GM19023 (cell line): ENCODE results near the gene SLC25A42.
A peak's percentile ranks its signal among the peaks of the same experiment; 100 is the strongest.

Experiments used
- ATAC-seq: cut with Tn5 transposase; IDR thresholded peaks from one replicate; pipeline ENCODE4 v1.9.1; 2021; ENCODE audit warnings: mild to moderate bottlenecking, moderate library complexity; ENCODE audit not compliant: unreplicated experiment

The SLC25A42 gene

GRCh38 chr19:19050731-19051130, 13.1 kb upstream of the SLC25A42 start:
- ATAC-seq: no peak

GRCh38 chr19:19051478-19052213, 12.1 kb upstream of the SLC25A42 start:
- no peak for ATAC-seq

GRCh38 chr19:19052921-19053320, 10.9 kb upstream of the SLC25A42 start:
- no peak for ATAC-seq

- no peak for ATAC-seq
Measured at GRCh38 chr19:19053508-19054314, 10.1 kb upstream of the SLC25A42 start.

GRCh38 chr19:19054315-19054938, 9.4 kb upstream of the SLC25A42 start:
- no peak for ATAC-seq

GRCh38 chr19:19054939-19055440, 8.8 kb upstream of the SLC25A42 start:
- no peak for ATAC-seq

GRCh38 chr19:19055701-19056100, 8.1 kb upstream of the SLC25A42 start:
- ATAC-seq: no peak

- ATAC-seq: no peak
Measured at GRCh38 chr19:19056636-19057275, 7.0 kb upstream of the SLC25A42 start.

GRCh38 chr19:19057317-19057716, 6.5 kb upstream of the SLC25A42 start:
- no peak for ATAC-seq

- ATAC-seq: no peak
Measured at GRCh38 chr19:19057720-19058119, 6.1 kb upstream of the SLC25A42 start.

GRCh38 chr19:19059018-19059836, 4.6 kb upstream of the SLC25A42 start:
- ATAC-seq: no peak

GRCh38 chr19:19059837-19060611, 3.8 kb upstream of the SLC25A42 start:
- no peak for ATAC-seq

GRCh38 chr19:19061506-19061905, 2.3 kb upstream of the SLC25A42 start:
- ATAC-seq: no peak

- no peak for ATAC-seq
Measured at GRCh38 chr19:19062454-19063182, 1.2 kb upstream of the SLC25A42 start.

- ATAC-seq: peak; percentile 9
Measured at GRCh38 chr19:19064098-19064722, 416 bp downstream of the SLC25A42 start.

- ATAC-seq: no peak
Measured at GRCh38 chr19:19064811-19065745, 1.3 kb downstream of the SLC25A42 start.
